ENCODE results near the gene PLEKHH2.
A peak's percentile ranks its signal among the peaks of the same experiment; 100 is the strongest.
"Not testable (repeated sequence)": the region's sequence is repeated elsewhere in the genome, so short reads cannot be mapped to it uniquely, and the experiment has no call there.

PLEKHH2 gene

DNA sequence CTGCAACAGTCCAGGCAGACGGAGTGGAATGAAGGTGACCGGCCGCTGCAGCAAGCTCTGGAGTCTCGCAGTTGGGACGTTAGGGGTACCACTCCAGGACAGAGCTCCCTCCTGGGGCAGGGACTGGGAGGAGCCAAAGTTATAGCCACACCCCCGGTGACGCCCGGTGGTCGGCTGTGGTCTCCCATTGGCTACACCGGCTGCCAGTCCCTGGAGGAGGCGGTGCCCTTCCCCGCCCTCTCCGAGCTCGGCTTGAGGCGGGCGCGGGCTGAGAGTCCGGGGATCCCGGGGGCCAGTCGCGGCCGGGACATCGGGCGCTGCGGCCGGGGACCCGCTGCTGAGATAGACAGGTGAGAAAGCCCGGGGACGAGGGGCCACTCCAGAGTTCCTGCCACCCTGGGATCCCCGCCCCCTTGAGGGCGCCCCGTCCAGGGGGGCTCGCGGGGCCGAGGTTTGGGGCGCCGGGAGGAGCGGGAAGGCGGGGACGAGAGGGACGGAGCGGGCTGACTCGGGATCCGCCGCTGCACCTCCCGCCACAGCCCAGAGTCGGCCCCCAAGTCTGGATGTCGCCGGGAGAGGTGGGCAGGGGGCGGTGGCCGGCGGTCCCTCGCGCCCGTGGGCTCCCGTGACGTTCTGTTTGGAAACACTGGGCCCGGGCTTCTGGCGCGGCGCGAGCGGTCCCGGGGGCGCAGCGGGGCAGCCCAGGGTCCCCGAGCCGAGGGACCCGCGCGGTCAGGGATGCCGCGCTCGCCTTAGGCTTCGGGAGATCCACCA is at the start of gene PLEKHH2:
Gene PLEKHH2, plus strand, starts transcription at position 231 of the 774 bp plus-strand sequence. CDS start 7,414 bp downstream, outside the sequence.
- peak; percentile 80 for DNase-seq (ENCODE audit: low read depth)

DNA sequence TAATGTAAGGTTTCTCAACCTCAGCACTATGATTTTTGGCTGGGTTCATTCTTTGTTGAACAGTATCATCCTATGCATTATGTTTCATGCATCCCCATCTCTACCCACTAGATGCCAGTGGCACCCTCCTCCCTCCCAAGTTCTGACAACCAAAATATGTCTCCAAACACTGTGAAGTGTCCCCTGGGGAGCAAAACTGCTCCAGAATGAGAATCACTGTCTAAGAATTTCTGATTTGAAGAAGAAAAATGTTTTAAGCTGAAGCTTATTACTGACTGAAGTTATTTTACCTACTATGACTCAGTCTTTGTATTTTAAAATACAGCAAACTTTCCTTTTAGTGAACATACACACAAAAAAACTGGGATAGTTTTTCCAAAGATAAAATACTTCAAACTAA is 44.6 kb upstream of the PLEKHH2 start:
- DNase-seq (ENCODE audit: low read depth), result no peak

DNA sequence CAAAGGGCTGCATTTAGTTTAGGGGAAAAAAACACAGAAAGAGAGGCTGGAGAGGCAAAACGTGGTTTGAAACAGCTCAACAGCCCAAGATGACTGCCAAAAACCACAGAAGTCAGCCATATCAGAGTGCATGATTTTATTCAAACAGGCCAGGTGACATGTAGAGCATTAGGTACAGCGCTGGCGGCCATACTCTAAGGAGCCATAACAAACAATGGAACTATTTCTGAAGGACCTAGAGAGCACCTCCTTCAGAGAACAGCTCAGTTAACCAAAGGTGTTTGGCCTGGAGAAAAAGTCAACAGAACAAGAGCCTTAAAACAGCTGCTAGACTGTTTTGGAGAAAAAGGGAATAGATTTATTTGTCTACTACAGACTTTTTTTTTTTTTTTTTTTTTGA is 43.8 kb upstream of the PLEKHH2 start:
- no peak for DNase-seq (ENCODE audit: low read depth)

DNA sequence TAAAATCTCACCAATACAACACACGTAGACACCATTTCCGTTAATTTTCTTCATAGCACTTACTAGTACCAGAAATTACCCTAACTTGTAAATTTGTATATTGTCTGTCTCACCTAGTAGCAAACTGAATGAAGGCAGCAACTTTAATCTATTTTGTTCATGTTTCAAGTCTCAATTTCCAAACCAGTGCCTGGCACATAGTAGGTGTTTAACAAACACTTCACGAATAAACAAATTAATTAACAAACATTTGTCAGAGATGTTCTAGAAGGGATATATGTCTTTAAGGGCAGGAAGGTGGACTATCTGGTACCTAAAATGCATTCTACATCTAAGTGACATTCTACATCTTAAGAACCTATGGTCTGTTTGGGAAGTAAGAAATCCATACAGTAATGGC is 42.2 kb upstream of the PLEKHH2 start:
- no peak for DNase-seq (ENCODE audit: low read depth)

DNA sequence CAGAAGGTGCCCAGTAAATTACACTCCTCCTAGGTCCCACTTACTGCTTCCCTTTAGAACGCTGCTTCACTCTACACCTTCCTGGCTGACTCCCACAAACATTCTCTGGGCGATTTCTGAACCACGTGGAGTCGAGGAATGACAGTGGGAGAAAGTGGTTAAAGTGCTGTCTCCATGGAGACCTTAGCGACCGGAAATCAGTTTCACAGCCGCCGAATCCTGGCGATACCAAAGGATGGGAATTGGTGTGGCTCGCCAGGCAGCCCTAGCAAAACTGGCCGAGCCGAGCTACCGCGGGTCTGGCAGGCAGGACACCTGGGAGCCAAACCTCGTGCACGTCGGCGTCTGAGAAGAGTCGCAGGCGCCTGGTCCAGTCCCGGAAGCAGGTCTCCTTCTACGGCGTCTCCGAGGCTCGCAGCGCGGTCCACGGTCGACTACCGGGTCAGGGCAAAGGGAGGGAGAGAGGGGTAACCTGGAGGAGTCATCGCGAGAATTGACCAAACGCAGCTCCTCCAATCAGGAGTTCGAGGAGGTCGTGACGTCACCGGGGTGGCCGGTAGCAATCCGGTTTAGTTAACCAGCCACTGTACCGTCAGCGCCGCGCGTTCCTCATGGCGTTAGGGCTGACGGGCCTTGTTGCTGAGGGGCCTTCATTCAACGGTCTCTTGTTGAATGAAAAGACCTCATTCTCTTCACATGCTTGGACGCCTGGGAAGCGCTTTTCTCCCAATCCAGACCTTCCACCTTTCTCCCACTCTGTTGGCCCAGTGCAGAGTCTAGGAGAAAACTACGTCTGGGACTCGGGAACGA is 41.3 kb upstream of the PLEKHH2 start, which contains the start of gene THADA:
Gene THADA, minus strand, starts transcription at position 436 of the 810 bp plus-strand sequence. CDS start 3,646 bp downstream, outside the sequence.
- DNase-seq (ENCODE audit: low read depth), result peak; percentile 97

DNA sequence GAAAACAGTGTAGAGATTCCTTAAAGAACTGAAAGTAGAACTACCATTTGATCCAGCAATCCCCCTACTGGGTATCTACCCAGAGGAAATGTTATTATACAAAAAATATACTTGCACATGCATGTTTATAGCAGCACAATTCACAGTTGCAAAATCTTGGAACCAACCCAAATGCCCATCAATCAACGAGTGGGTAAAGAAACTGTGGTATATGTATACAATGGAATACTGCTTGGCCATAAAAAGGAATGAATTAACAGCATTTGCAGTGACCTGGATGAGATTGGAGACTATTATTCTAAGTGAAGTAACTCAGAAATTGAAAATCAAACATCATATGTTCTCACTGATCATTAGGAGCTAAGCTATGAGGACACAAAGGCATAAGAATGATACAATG is 36.5 kb upstream of the PLEKHH2 start:
- DNase-seq (ENCODE audit: low read depth), result not testable (repeated sequence)

DNA sequence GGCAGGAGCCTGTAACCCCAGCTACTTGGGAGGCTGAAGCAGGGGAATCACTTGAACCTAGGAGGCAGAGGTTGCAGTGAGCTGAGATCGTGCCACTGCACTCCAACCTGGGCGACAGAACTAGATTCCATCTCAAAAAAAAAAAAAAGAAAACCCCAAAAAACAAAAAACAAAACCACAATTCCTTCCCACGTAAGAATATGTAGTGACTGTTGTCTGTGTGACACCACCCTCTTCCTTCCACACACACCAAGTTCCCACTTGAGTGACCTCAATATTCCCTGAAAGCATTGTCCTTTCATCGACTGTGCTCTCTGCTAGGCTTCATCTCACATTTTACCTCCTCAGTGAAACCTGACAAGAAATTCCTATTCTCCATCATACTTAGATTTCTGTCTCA is 32.4 kb upstream of the PLEKHH2 start:
- no peak for DNase-seq (ENCODE audit: low read depth)

DNA sequence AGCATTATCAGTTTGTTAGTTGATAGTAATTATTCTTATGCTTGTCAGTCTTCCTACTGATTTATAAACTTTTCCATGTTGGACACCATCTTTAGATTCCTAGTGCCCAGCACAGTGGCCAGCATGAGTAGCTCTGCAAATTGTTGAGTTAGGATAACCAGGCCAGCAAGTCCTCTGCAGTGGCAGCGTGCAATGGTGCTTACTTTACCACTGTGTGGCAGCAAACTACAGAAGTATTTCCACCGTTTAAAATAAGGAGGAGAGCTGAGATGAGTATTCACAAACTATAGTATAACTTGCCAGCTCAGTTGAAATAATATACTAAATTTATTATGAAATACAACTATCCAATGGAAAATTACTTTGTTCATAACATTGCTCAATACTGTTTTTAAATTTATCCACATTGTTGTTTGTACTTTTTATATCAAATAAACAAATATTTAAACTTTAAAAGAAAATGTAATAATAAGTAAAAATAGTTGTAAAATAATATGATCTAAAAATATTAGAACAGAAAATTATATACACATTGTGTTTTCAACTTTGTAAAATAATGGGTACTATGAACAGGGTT is 31.9 kb upstream of the PLEKHH2 start:
- no peak for DNase-seq (ENCODE audit: low read depth)

DNA sequence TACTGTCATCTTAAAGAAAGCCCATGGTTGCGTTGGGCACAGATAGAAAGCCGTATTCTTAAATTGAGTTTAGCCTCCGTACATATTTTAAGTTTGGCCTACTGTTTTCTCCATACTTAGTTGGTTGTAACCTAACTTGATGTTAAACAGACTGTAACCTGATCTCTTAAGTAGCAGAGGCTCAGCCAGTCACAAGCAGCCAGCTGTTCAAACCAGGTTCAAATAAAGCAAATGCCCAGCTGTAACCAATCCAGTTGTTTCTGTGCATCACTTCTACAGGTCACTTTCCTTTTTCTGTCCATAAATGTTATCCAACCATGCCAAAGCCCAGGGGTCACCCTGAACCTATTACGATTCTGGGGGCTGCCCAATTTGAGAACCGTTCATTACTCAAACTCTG is 31.2 kb upstream of the PLEKHH2 start:
- no peak for DNase-seq (ENCODE audit: low read depth)

DNA sequence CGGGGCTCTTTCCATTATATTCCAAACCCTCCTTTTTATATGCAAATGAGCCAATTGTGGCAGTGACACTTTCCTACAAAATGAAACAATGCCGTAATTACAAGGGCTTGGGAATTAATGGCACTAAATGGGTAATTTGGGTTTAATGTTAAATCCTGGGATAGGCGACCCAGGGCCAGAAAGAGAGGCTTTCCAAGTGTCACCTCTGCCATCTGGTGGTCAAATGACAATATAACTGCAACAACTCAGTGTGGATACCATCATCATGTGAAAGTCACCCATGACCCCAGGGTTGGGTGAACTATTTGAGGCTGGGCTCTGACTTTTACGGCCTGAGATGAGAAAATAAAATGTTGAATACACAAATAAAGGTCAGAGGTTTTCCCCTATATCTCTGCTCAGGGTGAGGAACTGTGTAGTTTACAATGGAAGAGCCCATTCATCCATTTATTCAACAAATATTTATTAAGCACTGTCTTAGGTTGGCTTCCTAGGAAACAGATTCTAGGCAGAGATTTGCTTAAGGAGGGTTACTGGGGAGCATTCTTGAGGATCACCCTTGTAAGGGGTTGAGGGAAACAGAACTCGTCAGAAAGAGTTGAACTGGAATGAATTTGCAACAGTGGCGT is 27.7 kb upstream of the PLEKHH2 start:
- peak; percentile 10 for DNase-seq (ENCODE audit: low read depth)

DNA sequence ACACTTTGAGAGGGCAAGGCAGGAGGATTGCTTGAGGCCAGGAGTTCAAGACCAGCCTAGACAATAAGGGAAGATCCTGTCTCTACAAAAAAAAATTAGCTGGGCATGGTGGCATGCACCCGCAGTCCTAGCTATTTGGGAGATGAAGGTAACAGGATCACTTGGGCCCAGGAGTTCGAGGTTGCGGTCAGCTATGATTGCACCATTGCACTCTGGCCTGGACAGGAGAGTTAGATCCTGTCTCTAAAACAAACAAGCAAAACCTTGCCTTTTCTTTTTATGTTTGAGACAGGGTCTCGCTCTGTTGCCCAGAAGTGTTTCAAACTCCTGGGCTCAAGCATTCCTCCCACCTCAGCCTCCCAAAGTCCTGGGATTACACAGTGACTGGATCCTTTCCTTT is 26.7 kb upstream of the PLEKHH2 start:
- no peak for DNase-seq (ENCODE audit: low read depth)

DNA sequence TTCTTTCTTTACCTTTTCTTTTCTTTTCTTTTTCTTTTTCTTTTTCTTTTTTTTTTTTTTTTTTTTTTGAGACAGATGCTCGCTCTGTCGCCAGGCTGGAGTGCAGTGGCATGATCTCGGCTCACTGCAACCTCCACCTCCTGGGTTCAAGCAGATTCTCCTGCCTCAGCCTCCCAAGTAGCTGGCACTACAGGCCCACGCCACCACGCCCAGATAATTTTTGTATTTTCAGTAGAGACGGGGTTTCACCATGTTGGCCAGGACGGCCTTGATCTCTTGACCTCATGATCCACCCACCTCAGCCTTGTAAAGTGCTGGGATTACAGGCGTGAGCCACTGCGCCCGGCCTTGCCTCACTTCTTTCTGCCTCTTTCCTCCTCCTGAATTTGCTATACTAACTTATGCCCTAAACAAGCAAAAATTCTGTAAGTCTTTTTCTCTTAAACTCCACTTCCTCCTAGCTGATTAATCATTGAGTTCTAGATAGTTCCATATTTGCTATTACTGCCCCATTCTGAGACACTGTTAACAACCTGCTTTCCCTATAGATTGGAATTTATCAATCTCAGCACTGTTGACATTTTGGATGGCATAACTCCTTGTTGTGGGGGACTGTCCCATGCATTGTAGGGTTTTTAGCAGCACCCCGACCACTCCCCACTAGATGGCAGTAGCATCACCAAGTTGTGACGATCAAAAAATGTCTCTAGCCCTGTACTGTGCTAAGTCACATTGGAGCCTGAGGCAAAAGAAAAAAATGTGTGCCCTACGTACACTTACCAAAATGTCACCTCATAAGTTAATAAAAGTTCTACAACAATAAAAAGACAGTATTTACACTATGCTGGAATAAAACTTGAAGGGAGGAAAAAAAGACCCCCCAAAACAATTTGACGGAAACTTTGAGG is 24.8 kb upstream of the PLEKHH2 start:
- DNase-seq (ENCODE audit: low read depth), result peak; percentile 59

DNA sequence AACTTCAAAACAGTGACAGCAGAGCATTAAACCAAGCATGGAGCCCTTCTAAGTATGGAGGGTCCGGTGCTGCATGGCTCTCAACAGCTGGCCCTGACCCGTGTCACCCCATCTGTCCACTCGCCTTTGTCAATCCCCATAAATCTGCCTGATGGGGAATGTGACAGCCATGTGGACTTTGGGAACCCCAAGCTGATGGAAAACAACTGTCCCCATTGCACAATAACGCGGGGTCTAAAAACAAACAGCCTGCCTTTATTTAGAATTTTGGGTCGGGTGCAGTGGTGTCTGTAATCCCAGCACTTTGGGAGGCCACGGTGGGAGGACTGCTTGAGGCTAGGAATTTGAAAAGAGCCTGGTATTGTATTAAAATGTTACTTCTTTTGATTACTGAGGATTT is 24.1 kb upstream of the PLEKHH2 start:
- DNase-seq (ENCODE audit: low read depth), result no peak

DNA sequence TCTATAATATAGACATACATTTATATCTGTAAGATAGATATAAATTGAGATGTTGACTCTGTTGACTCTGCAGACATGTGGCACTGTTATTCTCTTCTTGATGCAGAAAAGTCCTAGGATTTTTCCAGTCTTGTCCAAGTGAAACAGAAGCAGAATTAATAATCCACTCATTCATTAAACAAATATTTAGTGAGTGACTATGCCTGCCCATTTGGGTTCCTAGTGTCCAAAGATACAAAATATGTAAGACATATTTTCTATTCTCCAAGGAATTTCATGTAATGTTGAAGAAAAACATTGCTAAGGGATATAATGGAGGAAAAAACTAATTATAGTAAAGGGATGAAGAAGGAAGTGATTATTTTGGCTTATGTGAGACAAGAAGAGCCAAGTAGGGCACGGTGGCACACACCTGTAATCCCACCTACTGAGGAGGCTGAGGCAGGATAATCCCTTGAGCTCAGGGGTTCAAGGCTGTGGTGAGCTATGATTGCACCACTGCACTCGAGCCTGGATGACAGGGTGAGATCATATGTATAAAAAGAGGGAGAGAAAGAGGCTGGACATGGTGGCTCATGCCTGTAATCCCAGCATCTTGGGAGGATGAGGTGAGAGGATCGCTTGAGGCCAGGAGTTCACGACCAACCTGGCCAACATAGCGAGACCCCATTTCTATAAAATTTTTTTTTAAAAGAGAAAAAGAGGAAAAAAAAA is 19.9 kb upstream of the PLEKHH2 start:
- DNase-seq (ENCODE audit: low read depth), result no peak

DNA sequence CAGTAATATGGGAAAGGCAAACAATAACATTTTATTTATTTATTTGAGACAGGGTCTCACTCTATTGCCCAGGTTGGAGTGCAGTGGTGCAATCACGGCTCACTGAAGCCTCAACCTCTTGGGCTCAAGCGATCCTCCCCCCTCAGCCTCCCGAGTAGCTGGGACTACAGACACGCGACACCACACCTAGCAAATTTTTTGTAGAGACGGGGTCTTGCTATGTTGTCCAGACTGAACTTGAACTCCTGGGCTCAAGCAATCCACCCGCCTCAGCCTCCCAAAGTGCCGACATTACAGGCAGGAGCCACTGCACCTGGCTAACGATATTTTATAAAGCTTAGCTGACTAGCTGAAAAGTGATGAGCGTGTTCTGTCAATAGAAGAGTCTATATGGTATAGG is 17.5 kb upstream of the PLEKHH2 start:
- DNase-seq (ENCODE audit: low read depth), result no peak

DNA sequence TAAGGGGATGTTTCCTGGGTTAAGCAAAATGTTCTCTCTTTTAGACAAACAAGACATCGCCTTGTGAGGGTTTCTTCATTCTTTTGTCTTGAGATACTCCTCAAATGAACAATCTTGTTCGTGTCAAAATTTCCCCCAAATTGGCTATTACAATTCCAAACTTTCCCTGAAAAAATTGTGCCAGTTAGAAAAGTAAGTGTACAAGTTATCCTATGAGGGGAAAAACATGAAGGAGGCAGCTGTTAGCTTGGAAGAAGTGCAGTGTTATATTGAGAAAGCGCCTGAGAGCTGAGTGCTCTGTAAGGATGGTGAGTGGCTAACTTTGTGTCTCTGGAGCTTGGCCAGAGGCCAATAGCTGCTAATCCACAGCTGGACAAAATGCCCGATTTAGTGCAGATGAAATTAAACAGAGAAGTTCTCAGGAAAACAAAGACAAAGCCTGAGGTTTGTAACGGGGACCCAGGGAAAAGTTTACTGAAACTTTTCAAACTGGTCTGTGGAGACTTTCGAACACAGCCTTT is 14.1 kb upstream of the PLEKHH2 start:
- DNase-seq (ENCODE audit: low read depth), result no peak

DNA sequence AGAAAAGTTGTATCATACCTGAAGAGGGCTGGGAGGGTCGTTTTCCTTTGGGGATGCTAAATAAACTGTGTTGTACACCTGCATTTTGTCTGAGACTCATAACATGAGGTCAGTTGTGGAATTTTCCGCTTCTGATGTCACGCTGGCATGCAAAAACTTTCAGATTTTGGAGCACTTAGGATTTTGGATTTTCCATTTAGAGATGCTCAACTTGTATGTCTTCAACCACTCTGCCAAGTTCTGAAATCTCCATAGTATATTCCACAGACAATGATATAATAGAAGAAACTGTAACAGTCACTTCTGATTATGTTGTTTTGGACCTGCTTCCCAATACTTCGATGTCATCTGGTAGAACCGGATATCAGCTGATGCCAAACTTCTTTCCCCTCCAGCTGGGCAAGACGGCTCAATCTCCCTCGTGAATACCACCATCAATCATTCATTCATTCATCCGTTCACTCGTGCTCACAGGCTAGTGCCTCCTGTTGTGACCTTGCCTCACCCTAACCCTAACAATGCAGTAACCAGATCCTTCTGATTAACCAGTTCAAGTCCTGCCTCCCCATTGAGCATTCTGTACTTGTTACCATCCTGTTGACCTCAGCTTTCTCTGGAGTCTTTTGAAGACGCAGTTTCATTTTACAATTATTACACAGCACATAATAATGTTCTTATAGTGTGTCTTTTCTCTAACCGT is 5.3 kb upstream of the PLEKHH2 start:
- no peak for DNase-seq (ENCODE audit: low read depth)

DNA sequence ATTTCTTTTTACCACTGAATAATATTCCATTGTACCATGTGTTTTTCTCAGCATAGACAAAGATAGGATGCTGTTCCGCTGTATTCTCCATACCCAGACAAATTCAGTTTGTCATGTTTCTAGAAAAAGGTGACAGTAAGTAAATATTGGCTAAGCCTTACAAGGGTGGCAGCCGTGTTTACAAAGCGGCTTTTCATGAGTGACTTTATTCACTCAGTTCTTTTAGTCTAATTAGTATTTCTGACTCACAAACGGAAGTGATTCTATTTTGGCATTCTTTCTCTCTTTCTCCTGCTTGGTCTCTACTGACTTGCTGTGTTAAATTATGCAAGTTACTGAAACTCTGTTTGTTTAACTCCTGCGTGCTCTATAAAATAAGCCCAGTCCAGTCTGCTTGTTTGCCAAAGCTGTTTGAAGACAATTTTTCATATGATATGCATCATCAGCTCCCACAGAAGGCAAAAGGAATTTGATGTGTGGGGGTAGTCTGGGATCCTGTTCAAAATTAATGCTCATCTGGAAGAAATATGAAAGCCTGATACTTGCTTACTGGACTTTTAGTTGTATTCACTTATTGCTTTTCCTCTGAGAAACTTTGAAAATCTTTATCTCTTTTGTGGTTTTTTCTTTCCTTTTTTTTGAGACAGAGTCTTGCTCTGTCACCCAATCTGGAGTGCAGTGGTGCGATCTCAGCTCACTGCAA is 2.3 kb upstream of the PLEKHH2 start:
- no peak for DNase-seq (ENCODE audit: low read depth)

DNA sequence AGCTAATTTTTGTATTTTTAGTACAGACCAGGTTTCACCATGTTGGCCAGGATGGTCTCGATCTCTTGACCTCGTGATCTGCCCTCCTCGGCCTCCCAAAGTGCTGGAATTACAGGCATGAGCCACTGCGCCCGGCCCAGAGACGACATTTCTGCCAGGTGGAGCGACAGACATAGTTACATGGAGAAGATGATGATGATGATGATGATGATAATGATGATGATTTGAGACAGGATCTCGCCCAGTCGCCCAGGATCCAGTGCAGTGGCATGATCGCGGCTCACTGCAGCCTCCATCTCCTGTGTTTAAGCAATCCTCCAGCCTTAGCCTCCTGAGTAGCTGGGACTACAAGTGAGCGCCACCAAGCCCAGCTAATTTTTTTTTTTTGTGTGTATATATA is 907 bp upstream of the PLEKHH2 start:
- DNase-seq (ENCODE audit: low read depth), result not testable (repeated sequence)

Data from stimulated activated CD4-positive, alpha-beta T cell treated with anti-CD3 and anti-CD28 coated beads, Interleukin-2, amount 100 ng/mL, for 4 hours (primary cell).